IMR-90 (cell line): ENCODE results near the gene PLPPR3. TPM values are rescaled to one million over a fixed set of nuclear protein-coding genes. Genes with fewer than 3 reads are reported as not detected.

Source experiments
- ATAC-seq: fragments of 200-7000 bp; cut with Tn5 transposase; 2 replicates; pipeline ENCODE4 v1.9.1; 2020; ENCODE audit warnings: low read depth, mild to moderate bottlenecking, moderate library complexity
- BruUV-seq: library from RNA; stranded (reverse); fragments of 400-500 nt; replicated peaks from 2 replicates; lab custom pipeline; 2021; lab: Mats Ljungman, UMichigan
- CTCF ChIA-PET: fragments of 300-600 bp; formaldehyde crosslinking; extraction: SDS; loops from one replicate; lab custom pipeline; 2021; ENCODE audit warnings: antibody characterized with exemption; lab: Yijun Ruan, JAX
- POLR2A ChIA-PET: fragments of 300-600 bp; sonication (Branson Sonifier 250); formaldehyde crosslinking; loops from one replicate; lab custom pipeline; 2022; ENCODE audit warnings: antibody characterized with exemption; ENCODE audit not compliant: unreplicated experiment; lab: Charles Lee
- DNase-seq: peaks from one replicate; pipeline ENCODE4 v3.0.0; 2013
- H2AFZ ChIP-seq: replicated peaks from 2 replicates; pipeline ENCODE3; 2013; ENCODE audit warnings: low read length, mild to moderate bottlenecking; ENCODE audit not compliant: poor library complexity
- H2AK5ac ChIP-seq: 2 replicates; pipeline ENCODE4 v1.6.1; 2013; ENCODE audit warnings: low read depth, low read length, inconsistent platforms
- H2AK9ac ChIP-seq: replicated peaks from 2 replicates; pipeline ENCODE3; 2013; ENCODE audit warnings: mild to moderate bottlenecking, low read depth, low read length, moderate library complexity; ENCODE audit not compliant: poor library complexity
- H2BK120ac ChIP-seq: 2 replicates; pipeline ENCODE4 v1.6.1; 2013; ENCODE audit warnings: low read depth, low read length, inconsistent platforms
- H2BK15ac ChIP-seq: 3 replicates; pipeline ENCODE4 v1.6.1; 2013; ENCODE audit warnings: low read depth, low read length, inconsistent platforms
- H2BK20ac ChIP-seq: 2 replicates; pipeline ENCODE4 v1.6.1; 2013; ENCODE audit warnings: low read depth, mild to moderate bottlenecking, inconsistent platforms, low read length, moderate library complexity
- H2BK5ac ChIP-seq: 2 replicates; pipeline ENCODE4 v1.6.1; 2013; ENCODE audit warnings: mild to moderate bottlenecking, low read depth, low read length, inconsistent platforms; ENCODE audit not compliant: poor library complexity, severe bottlenecking
- H3K14ac ChIP-seq: replicated peaks from 2 replicates; pipeline ENCODE4 v1.6.1; 2013; ENCODE audit warnings: low read depth, low read length, inconsistent platforms
- H3K18ac ChIP-seq: 2 replicates; pipeline ENCODE4 v1.6.1; 2013; ENCODE audit warnings: low read depth, low read length, control low read depth
- H3K23ac ChIP-seq: 2 replicates; pipeline ENCODE4 v1.6.1; 2013; ENCODE audit warnings: low read depth, low read length, inconsistent platforms
- H3K27ac ChIP-seq: 2 replicates; pipeline ENCODE4 v1.5.1; 2013; ENCODE audit warnings: mild to moderate bottlenecking, control low read depth, low read length; ENCODE audit not compliant: insufficient read depth
- H3K27me3 ChIP-seq: 2 replicates; pipeline ENCODE4 v1.6.1; 2013; ENCODE audit warnings: low read length; ENCODE audit not compliant: control insufficient read depth, insufficient read depth
- H3K36me3 ChIP-seq: 2 replicates; pipeline ENCODE4 v1.6.1; 2013; ENCODE audit warnings: low read length, mixed read lengths; ENCODE audit not compliant: control insufficient read depth, insufficient read depth
- H3K4ac ChIP-seq: 2 replicates; pipeline ENCODE4 v1.6.1; 2013; ENCODE audit warnings: low read depth, low read length, inconsistent platforms
- H3K4me1 ChIP-seq: 2 replicates; pipeline ENCODE4 v1.6.1; 2013; ENCODE audit warnings: low read length, mixed read lengths; ENCODE audit not compliant: control insufficient read depth, insufficient read depth
- H3K4me2 ChIP-seq: 2 replicates; pipeline ENCODE4 v1.6.1; 2013; ENCODE audit warnings: low read depth, mild to moderate bottlenecking, control low read depth, low read length, moderate library complexity
- H3K4me3 ChIP-seq: 2 replicates; pipeline ENCODE4 v1.5.1; 2013; ENCODE audit warnings: low read depth, mild to moderate bottlenecking, control low read depth, low read length, moderate library complexity; ENCODE audit not compliant: insufficient read depth
- H3K56ac ChIP-seq: 2 replicates; pipeline ENCODE4 v1.6.1; 2013; ENCODE audit warnings: low read length, inconsistent platforms; ENCODE audit not compliant: insufficient read depth; ENCODE audit errors: extremely low read depth
- H3K79me1 ChIP-seq, 2 experiments: 2 replicates each; pipeline ENCODE4 v1.6.1; 2013; ENCODE audit warnings: low read length in 2 of 2, inconsistent platforms in 1 of 2, low read depth in 1 of 2
- H3K9ac ChIP-seq: 2 replicates; pipeline ENCODE4 v1.6.1; 2013; ENCODE audit warnings: low read depth, low read length, control low read depth
- H3K9me1 ChIP-seq: 2 replicates; pipeline ENCODE4 v1.6.1; 2013; ENCODE audit warnings: low read length, inconsistent platforms; ENCODE audit not compliant: insufficient read depth
- H3K9me3 ChIP-seq: 2 replicates; pipeline ENCODE4 v1.6.1; 2013; ENCODE audit warnings: low read length; ENCODE audit not compliant: control insufficient read depth, insufficient read depth
- H4K20me1 ChIP-seq: 2 replicates; pipeline ENCODE4 v1.6.1; 2013; ENCODE audit warnings: low read length, inconsistent platforms; ENCODE audit not compliant: insufficient read depth
- H4K5ac ChIP-seq: 2 replicates; pipeline ENCODE4 v1.6.1; 2013; ENCODE audit warnings: mild to moderate bottlenecking, low read depth, low read length, control low read depth
- H4K8ac ChIP-seq, 2 experiments: 2 replicates each; pipeline ENCODE4 v1.6.1; 2013; ENCODE audit warnings: low read depth in 2 of 2, low read length in 2 of 2, control low read depth in 1 of 2, inconsistent platforms in 1 of 2
- H4K91ac ChIP-seq: 2 replicates; pipeline ENCODE4 v1.6.1; 2013; ENCODE audit warnings: low read depth, low read length, inconsistent platforms; ENCODE audit not compliant: insufficient read depth
- BHLHE40 ChIP-seq: fragments of 150-350 bp; IDR thresholded peaks from 2 replicates; pipeline ENCODE4 v1.6.1; 2016; ENCODE audit warnings: mild to moderate bottlenecking, low read depth, low read length
- CEBPB ChIP-seq: IDR thresholded peaks from 2 replicates; pipeline ENCODE4 v1.6.1; 2012; ENCODE audit warnings: low read depth, low read length, improper control_type of control experiment
- CHD1 ChIP-seq: IDR thresholded peaks from 2 replicates; pipeline ENCODE4 v1.6.1; 2012; ENCODE audit warnings: low read depth, low read length, improper control_type of control experiment
- CTCF ChIP-seq: conservative IDR thresholded peaks from 2 replicates; pipeline ENCODE4 v1.5.1; 2012; ENCODE audit warnings: mild to moderate bottlenecking, low read depth, low read length, improper control_type of control experiment
- ELK1 ChIP-seq: fragments of 150-350 bp; IDR thresholded peaks from 2 replicates; pipeline ENCODE4 v1.6.1; 2016; ENCODE audit warnings: low read depth, mild to moderate bottlenecking, low read length, moderate library complexity, borderline replicate concordance
- FOS ChIP-seq: fragments of 150-350 bp; IDR thresholded peaks from 2 replicates; pipeline ENCODE4 v1.6.1; 2016; ENCODE audit warnings: low read depth, low read length
- MAFK ChIP-seq: IDR thresholded peaks from 2 replicates; pipeline ENCODE4 v1.6.1; 2012; ENCODE audit warnings: low read depth, low read length, improper control_type of control experiment
- MAZ ChIP-seq: IDR thresholded peaks from 2 replicates; pipeline ENCODE4 v1.6.1; 2012; ENCODE audit warnings: low read depth, mild to moderate bottlenecking, low read length, improper control_type of control experiment, moderate library complexity, borderline replicate concordance
- MXI1 ChIP-seq: IDR thresholded peaks from 2 replicates; pipeline ENCODE4 v1.6.1; 2012; ENCODE audit warnings: low read depth, mild to moderate bottlenecking, low read length, moderate library complexity, borderline replicate concordance
- NFE2L2 ChIP-seq: fragments of 150-350 bp; IDR thresholded peaks from 2 replicates; pipeline ENCODE4 v1.6.1; 2016; ENCODE audit warnings: low read depth, mild to moderate bottlenecking, low read length
- POLR2A ChIP-seq: IDR thresholded peaks from 2 replicates; pipeline ENCODE4 v1.6.1; 2012; ENCODE audit warnings: mild to moderate bottlenecking, low read depth, low read length
- RAD21 ChIP-seq: IDR thresholded peaks from 2 replicates; pipeline ENCODE4 v1.6.1; 2012; ENCODE audit warnings: low read length, improper control_type of control experiment
- RCOR1 ChIP-seq: IDR thresholded peaks from 2 replicates; pipeline ENCODE4 v1.6.1; 2012; ENCODE audit warnings: mild to moderate bottlenecking, low read length, improper control_type of control experiment; ENCODE audit not compliant: insufficient replicate concordance
- RFX5 ChIP-seq: IDR thresholded peaks from 2 replicates; pipeline ENCODE4 v1.8.0; 2012; ENCODE audit warnings: low read depth, mild to moderate bottlenecking, low read length, moderate library complexity
- SMC3 ChIP-seq: fragments of 150-350 bp; IDR thresholded peaks from 2 replicates; pipeline ENCODE4 v1.6.1; 2016; ENCODE audit warnings: low read depth, mild to moderate bottlenecking, antibody characterized with exemption, low read length, moderate library complexity
- WGBS, 2 experiments: methylation state at CpG; one replicate each; pipeline versions ENCODE4 v1.1.5 to v1.1.7; 2013; ENCODE audit warnings: missing lambda C conversion rate in 2 of 2; ENCODE audit not compliant: insufficient read length in 1 of 2; ENCODE audit errors: extremely low coverage in 2 of 2; 5-methylcytosine and 5-hydroxymethylcytosine counted together
- dilution Hi-C: fragments of 300-500 bp; cut with HindIII; formaldehyde crosslinking; loops from one replicate; pipeline ENCODE4 v1.14.3; 2018; ENCODE audit warnings: low sequenced_read_pairs; ENCODE audit not compliant: unreplicated experiment
- in situ Hi-C: fragments of 300-500 bp; cut with MboI; formaldehyde crosslinking; loops from 3 replicates; pipeline ENCODE4 v1.14.3; 2019; ENCODE audit warnings: low sequenced_read_pairs, inconsistent platforms, mixed read lengths
- intact Hi-C: fragments of 100-400 bp; cut with micrococcal nuclease; formaldehyde crosslinking; loops from 2 replicates; pipeline ENCODE4 v1.10.0; 2022
- polyA plus RNA-seq, 3 experiments: library from polyadenylated mRNA; depleted of rRNA; stranded (reverse); fragments of >200 nt; gene quantifications; 2 replicates each; pipeline ENCODE4 v1.2.3, GENCODE V29; 2012; ENCODE audit warnings: low replicate concordance in 1 of 3
- total RNA-seq: library from RNA; depleted of rRNA; stranded (reverse); fragments of >200 nt; gene quantifications from 2 replicates; pipeline ENCODE4 v1.2.3, GENCODE V29; 2012
- TF ChIP-seq, protein P1 (sequence below): fragments of 150-350 bp; IDR thresholded peaks from 2 replicates; pipeline ENCODE4 v1.6.1; 2017; ENCODE audit warnings: mild to moderate bottlenecking, antibody characterized with exemption, low read length, low read depth

PLPPR3 gene
- total and polyA plus RNA-seq, 2 of the 4 experiments (the other 2 are of a cell fraction), result 0.36 to 1.2 TPM

DNA sequence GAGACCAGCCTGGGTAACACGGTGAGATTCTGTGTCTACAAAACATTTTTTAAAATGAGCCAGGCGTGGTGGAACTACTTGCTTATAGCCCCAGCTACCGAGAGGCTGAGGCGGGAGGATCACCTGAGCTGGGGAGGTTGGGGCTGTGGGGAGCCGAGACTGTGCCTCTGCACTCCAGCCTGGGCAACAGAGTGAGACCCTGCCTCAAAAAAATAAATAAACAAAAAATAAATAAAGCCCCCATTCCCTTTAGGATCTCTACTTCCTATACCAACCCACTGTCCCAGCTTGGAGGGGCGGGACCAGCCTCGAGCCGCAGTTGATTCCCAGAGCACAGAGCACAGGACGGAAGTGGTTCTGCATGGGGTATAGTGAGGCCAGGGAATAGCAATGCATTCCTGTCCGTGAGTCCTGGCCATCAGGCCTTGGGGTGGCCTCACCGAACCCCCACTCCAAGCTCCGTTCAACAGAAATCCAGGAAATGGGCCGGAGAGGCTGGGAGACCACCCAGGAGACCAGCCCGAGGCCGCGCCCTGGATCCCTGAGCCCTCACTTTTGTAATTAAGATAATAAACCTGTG, 29.4 kb downstream of the PLPPR3 start:
- no peak overlapping the region for H4K8ac ChIP-seq

More for the DNA sequence above, 29.4 kb downstream of the PLPPR3 start:
- Histone ChIP-seq H3K9me1 (no peaks in the 10 kb centered on the region), H3K56ac (no peak overlapping the region), H3K14ac (no peak overlapping the region), H3K9me3 (no peaks in the 10 kb centered on the region), H4K91ac (no peak overlapping the region), H2BK5ac (no peak overlapping the region), H2AFZ (no peak overlapping the region), H3K23ac (no peak overlapping the region), H2AK9ac (no peak overlapping the region), H3K4ac (no peak overlapping the region), H3K9ac (no peak overlapping the region), H3K27me3 (no peaks in the 10 kb centered on the region), H2BK15ac (no peak overlapping the region), H2BK20ac (no peak overlapping the region), H4K5ac (no peak overlapping the region), H3K27ac (no peak overlapping the region), H3K4me3 (no peak overlapping the region), H2BK120ac (no peak overlapping the region), H3K36me3 (no peaks in the 10 kb centered on the region), H2AK5ac (no peak overlapping the region), H3K4me1 (peaks cover 2% of the 10 kb centered on the region; the same call in 1 of the 2 replicates), H3K79me1 (peaks cover 0 to 3% of the 10 kb centered on the region in 2 experiments; a peak in 1 of 4 replicates), H3K18ac (no peak overlapping the region), H4K20me1 (no peaks in the 10 kb centered on the region), H3K4me2 (no peak overlapping the region)
- in situ Hi-C loops, result no loop called here
- TF ChIP-seq NFE2L2 (no peak), CEBPB (no peak), MXI1 (no peak), MAFK (no peak), SMC3 (no peak), MAZ (no peak), CHD1 (no peak), POLR2A (no peak), ELK1 (no peak), RFX5 (no peak), FOS (no peak), CTCF (no peak), RCOR1 (no peak), RAD21 (no peak), BHLHE40 (no peak)
- TF ChIP-seq, protein P1, sequence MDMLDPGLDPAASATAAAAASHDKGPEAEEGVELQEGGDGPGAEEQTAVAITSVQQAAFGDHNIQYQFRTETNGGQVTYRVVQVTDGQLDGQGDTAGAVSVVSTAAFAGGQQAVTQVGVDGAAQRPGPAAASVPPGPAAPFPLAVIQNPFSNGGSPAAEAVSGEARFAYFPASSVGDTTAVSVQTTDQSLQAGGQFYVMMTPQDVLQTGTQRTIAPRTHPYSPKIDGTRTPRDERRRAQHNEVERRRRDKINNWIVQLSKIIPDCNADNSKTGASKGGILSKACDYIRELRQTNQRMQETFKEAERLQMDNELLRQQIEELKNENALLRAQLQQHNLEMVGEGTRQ, result no peak
- dilution Hi-C loops, result no loop called here
- no TSS peak for BruUV-seq
- WGBS, 2 experiments, result 81% methylated on average over 10 of the region's 16 CpGs; no CpG with 5 or more reads in 1 of the 2 experiments
- intact Hi-C loops, result no loop called here
- ATAC-seq, result no peak
- CTCF ChIA-PET, result interaction anchor here (0.6 kb wide), 1 partner anchor 113 kb away, joined by 5 read pairs; no protein-coding TSS in a partner anchor
- DNase-seq, result no peak
- POLR2A ChIA-PET, result interaction anchor here (0.6 kb wide), 1 partner anchor 139 kb away, joined by 3 read pairs; no protein-coding TSS in a partner anchor
